HepG2 (cell line): ENCODE data around the gene OLFM2. TPM values are rescaled to one million over a fixed set of nuclear protein-coding genes. Genes with fewer than 3 reads are reported as not detected.

Experiments used
- BCL6 ChIP-seq: IDR thresholded peaks from 2 replicates; pipeline ENCODE4 v1.6.1; 2016; ENCODE audit warnings: missing genetic modification reagents, missing compliant biosample characterization
- CBX1 ChIP-seq: IDR thresholded peaks from one replicate; pipeline ENCODE4 v1.6.1; 2016; ENCODE audit warnings: antibody characterized with exemption, low read depth
- DMTF1 ChIP-seq: sonication (generic); formaldehyde crosslinking; IDR thresholded peaks from 2 replicates; pipeline ENCODE4 v1.4.0; 2020; ENCODE audit warnings: mild to moderate bottlenecking, missing genetic modification reagents
- DNMT3B ChIP-seq: conservative IDR thresholded peaks from 2 replicates; pipeline ENCODE4 v1.6.1; 2016; ENCODE audit warnings: missing biosample characterization, control low read depth
- ELF3 ChIP-seq: IDR thresholded peaks from 2 replicates; pipeline ENCODE4 v1.6.1; 2016; ENCODE audit warnings: missing genetic modification reagents, missing compliant biosample characterization
- GFI1 ChIP-seq: sonication (generic); formaldehyde crosslinking; IDR thresholded peaks from 2 replicates; pipeline ENCODE4 v1.5.0; 2020; ENCODE audit warnings: missing genetic modification reagents, mild to moderate bottlenecking, borderline replicate concordance
- HNF4A ChIP-seq: sonication (generic); formaldehyde crosslinking; IDR thresholded peaks from 2 replicates; pipeline ENCODE4 v1.4.0; 2020; ENCODE audit warnings: missing genetic modification reagents
- IRF2 ChIP-seq: IDR thresholded peaks from 2 replicates; pipeline ENCODE4 v1.6.1; 2018; ENCODE audit warnings: missing genetic modification reagents, missing compliant biosample characterization
- KAT2B ChIP-seq: fragments of 150-350 bp; IDR thresholded peaks from 2 replicates; pipeline ENCODE4 v1.6.1; 2014; ENCODE audit warnings: low read depth, low read length, borderline replicate concordance
- MIXL1 ChIP-seq: IDR thresholded peaks from 2 replicates; pipeline ENCODE4 v1.6.1; 2016
- NAIF1 ChIP-seq: sonication (generic); formaldehyde crosslinking; IDR thresholded peaks from 2 replicates; pipeline ENCODE4 v1.5.0; 2020; ENCODE audit warnings: mild to moderate bottlenecking, missing genetic modification reagents, borderline replicate concordance
- NCOA1 ChIP-seq: sonication (generic); formaldehyde crosslinking; IDR thresholded peaks from 2 replicates; pipeline ENCODE4 v1.9.0; 2021; ENCODE audit warnings: missing genetic modification reagents
- NCOA2 ChIP-seq: sonication (generic); formaldehyde crosslinking; IDR thresholded peaks from 2 replicates; pipeline ENCODE4 v1.8.0; 2022; ENCODE audit warnings: inconsistent platforms
- RARG ChIP-seq: sonication (generic); formaldehyde crosslinking; IDR thresholded peaks from 2 replicates; pipeline ENCODE4 v1.4.0; 2020; ENCODE audit warnings: low read depth, mild to moderate bottlenecking, missing genetic modification reagents
- RXRB ChIP-seq: IDR thresholded peaks from 2 replicates; pipeline ENCODE4 v1.6.1; 2016; ENCODE audit warnings: borderline replicate concordance, missing genetic modification reagents, missing compliant biosample characterization
- SMC3 ChIP-seq: IDR thresholded peaks from 2 replicates; pipeline ENCODE4 v1.6.1; 2011; ENCODE audit warnings: low read length, improper control_type of control experiment
- SOX5 ChIP-seq: IDR thresholded peaks from 2 replicates; pipeline ENCODE4 v1.6.1; 2016; ENCODE audit warnings: borderline replicate concordance
- SP1 ChIP-seq, 2 experiments: fragments of 450-650 bp in 1 of 2; sonication (generic) in 1 of 2; formaldehyde crosslinking in 1 of 2; IDR thresholded peaks; 2 replicates each; pipeline versions ENCODE4 v1.4.0 to v1.6.1; 2016 to 2020; ENCODE audit warnings: missing genetic modification reagents in 1 of 2
- SPEN ChIP-seq: sonication (generic); formaldehyde crosslinking; IDR thresholded peaks from 2 replicates; pipeline ENCODE4 v1.5.1; 2020; ENCODE audit warnings: low read depth, mild to moderate bottlenecking, missing genetic modification reagents
- TBX2 ChIP-seq: sonication (generic); formaldehyde crosslinking; IDR thresholded peaks from 2 replicates; pipeline ENCODE4 v1.5.0; 2020; ENCODE audit warnings: missing genetic modification reagents, mild to moderate bottlenecking, borderline replicate concordance
- ZFP36L2 ChIP-seq: sonication (generic); formaldehyde crosslinking; IDR thresholded peaks from 2 replicates; pipeline ENCODE4 v1.4.0; 2020; ENCODE audit warnings: missing genetic modification reagents
- ZFX ChIP-seq: sonication (generic); formaldehyde crosslinking; IDR thresholded peaks from 2 replicates; pipeline ENCODE4 v1.4.0; 2020; ENCODE audit warnings: mild to moderate bottlenecking, low read depth, missing genetic modification reagents, moderate library complexity
- ZNF18 ChIP-seq: sonication (generic); formaldehyde crosslinking; IDR thresholded peaks from 2 replicates; pipeline ENCODE4 v1.8.0; 2022; ENCODE audit warnings: mild to moderate bottlenecking, missing genetic modification reagents; ENCODE audit not compliant: insufficient replicate concordance
- ZNF382 ChIP-seq: sonication (generic); formaldehyde crosslinking; IDR thresholded peaks from 2 replicates; pipeline ENCODE4 v1.5.0; 2020; ENCODE audit warnings: missing genetic modification reagents, mild to moderate bottlenecking, borderline replicate concordance
- ZNF510 ChIP-seq: sonication (generic); formaldehyde crosslinking; IDR thresholded peaks from 2 replicates; pipeline ENCODE4 v1.4.0; 2020; ENCODE audit warnings: low read depth, mild to moderate bottlenecking, missing genetic modification reagents
- ZNF570 ChIP-seq: sonication (generic); formaldehyde crosslinking; IDR thresholded peaks from 2 replicates; pipeline ENCODE4 v1.4.0; 2020; ENCODE audit warnings: mild to moderate bottlenecking, missing genetic modification reagents, borderline replicate concordance
- ZNF709 ChIP-seq: sonication (generic); formaldehyde crosslinking; IDR thresholded peaks from 2 replicates; pipeline ENCODE4 v1.5.0; 2020; ENCODE audit warnings: mild to moderate bottlenecking, missing genetic modification reagents
- ZNF766 ChIP-seq: sonication (generic); formaldehyde crosslinking; IDR thresholded peaks from 2 replicates; pipeline ENCODE4 v1.5.0; 2020; ENCODE audit warnings: missing genetic modification reagents, borderline replicate concordance
- ZNF792 ChIP-seq: IDR thresholded peaks from 2 replicates; pipeline ENCODE4 v1.6.1; 2016
- polyA plus RNA-seq, 8 experiments: library from polyadenylated mRNA; depleted of rRNA in 3 of 8; stranded (reverse) in 7 of 8; unstranded in 1 of 8; fragments of >200 nt; fragmentation: Illumina TruSeq in 4 of 8; extraction: Trizol in 4 of 8; gene quantifications; 2 replicates each; pipeline versions ENCODE4 v1.2.1 to v1.2.3, GENCODE V29; 2011 to 2016; ENCODE audit warnings: low read depth in 4 of 8, missing spikeins in 1 of 8, mixed read lengths in 1 of 8; ENCODE audit not compliant: insufficient read depth in 1 of 8
- total RNA-seq, 5 experiments: library from RNA; depleted of rRNA; stranded (reverse); fragments of >200 nt; fragmentation: Illumina TruSeq; extraction: Trizol; gene quantifications; 2 replicates each; pipeline ENCODE4 v1.2.3, GENCODE V29; 2016; ENCODE audit warnings: low read depth in 1 of 5

Gene OLFM2
- total and polyA plus RNA-seq, 2 of the 13 experiments (the other 11 are each of a cell fraction or from before 2014, with no cell fraction given) = 0.20 to 0.51 TPM

- peak; percentile 35; the same call in 1 of the 2 replicates for TF ChIP-seq SOX5 (CRISPR knock-in tag)
- 0 out of 2 replicates have a peak, but pooled peaks have one; percentile 23 for TF ChIP-seq SPEN (CRISPR knock-in tag)
- peak; percentile 41; the same call in 1 of the 2 replicates for TF ChIP-seq NCOA2 (CRISPR knock-in tag)
- TF ChIP-seq ZFP36L2 (CRISPR knock-in tag) = no peak
- no peak for TF ChIP-seq HNF4A (CRISPR knock-in tag)
- peak; percentile 61 for TF ChIP-seq ZFX (CRISPR knock-in tag)
- no peak for TF ChIP-seq KAT2B
- 0 out of 2 replicates have a peak, but pooled peaks have one; percentile 20 for TF ChIP-seq MIXL1 (CRISPR knock-in tag)
- TF ChIP-seq ZNF382 (CRISPR knock-in tag) = no peak
- TF ChIP-seq ZNF709 (CRISPR knock-in tag) = no peak
- TF ChIP-seq ZNF570 (CRISPR knock-in tag) = no peak
- TF ChIP-seq NAIF1 (CRISPR knock-in tag) = no peak
- 0 out of 2 replicates have a peak, but pooled peaks have one; percentile 30 for TF ChIP-seq BCL6 (CRISPR knock-in tag)
- no peak for TF ChIP-seq DMTF1
- 0 out of 2 replicates have a peak, but pooled peaks have one; percentile 20 for TF ChIP-seq RXRB (CRISPR knock-in tag)
- TF ChIP-seq ZNF510 (CRISPR knock-in tag) = no peak
- no peak for TF ChIP-seq GFI1 (CRISPR knock-in tag)
- TF ChIP-seq ZNF18 (CRISPR knock-in tag) = no peak
- TF ChIP-seq SMC3 = no peak
- no peak for TF ChIP-seq DNMT3B (CRISPR knock-in tag)
- no peak for TF ChIP-seq CBX1
- peak; percentile 22; the same call in 1 of the 2 replicates for TF ChIP-seq IRF2 (CRISPR knock-in tag)
- no peak for TF ChIP-seq SP1 (IDR thresholded peaks at IDR 0.05)
- TF ChIP-seq SP1 (CRISPR knock-in tag; IDR thresholded peaks at IDR 0.05) = no peak
- no peak for TF ChIP-seq NCOA1
- peak; percentile 42; the same call in 1 of the 2 replicates for TF ChIP-seq TBX2
- 0 out of 2 replicates have a peak, but pooled peaks have one; percentile 17 for TF ChIP-seq ELF3
- TF ChIP-seq RARG = no peak
- no peak for TF ChIP-seq ZNF766 (CRISPR knock-in tag)
- no peak for TF ChIP-seq ZNF792
Observed at GRCh38 chr19:9871626-9872338, 64.5 kb downstream of the OLFM2 start (continued).
